Mesangial cell (primary cell): Measurements from ENCODE around the gene LYVE1. TPM values are rescaled to one million over a fixed set of nuclear protein-coding genes. Genes with fewer than 3 reads are reported as not detected.

ENCODE experiments used
- total RNA-seq: library from RNA; depleted of rRNA; stranded (reverse); fragments of >200 nt; gene quantifications from 2 replicates; pipeline ENCODE4 v1.2.3, GENCODE V29; 2015

Gene LYVE1
- total RNA-seq = not detected in 2 replicates

GRCh38 chr11:10568486-10568941 is at the start of gene LYVE1:
Gene LYVE1 (minus strand): TSS chr11:10568665. CDS start chr11:10568532, 133 bp downstream.

GRCh38 chr11:10540915-10541560 is 27.4 kb downstream of the LYVE1 start, which contains the start of gene RNF141:
Gene RNF141 (minus strand): TSS chr11:10541187. CDS start chr11:10534158, 7,029 bp downstream.

Other genes starting within 250 kb of the LYVE1 start
- 4.8 and 5.4 TPM in 2 replicates for gene AMPD3, start 113.4 kb downstream of the LYVE1 start, total RNA-seq
- gene RNF141, start 27.5 kb downstream of the LYVE1 start, total RNA-seq = 11.8 and 13.2 TPM in 2 replicates
- 0.33 and 6.0 TPM in 2 replicates for gene IRAG1, start 125.1 kb upstream of the LYVE1 start, total RNA-seq
- 15.1 and 15.5 TPM in 2 replicates for gene CTR9, start 182.6 kb upstream of the LYVE1 start, total RNA-seq
- 354 and 573 TPM in 2 replicates for gene EIF4G2, start 240.3 kb upstream of the LYVE1 start, total RNA-seq